Pancreas (tissue), 10 donors: Measurements from ENCODE around the gene SAPCD1. TPM values are rescaled to one million over a fixed set of nuclear protein-coding genes. Genes with fewer than 3 reads are reported as not detected.
"Not testable (repeated sequence)": the region's sequence is repeated elsewhere in the genome, so short reads cannot be mapped to it uniquely, and the experiment has no call there.

Source experiments
- ATAC-seq, 4 donors: fragments of 200-7000 bp; cut with Tn5 transposase; one replicate each; pipeline versions ENCODE4 v1.8.0 to v1.9.1; 2020; ENCODE audit warnings: mild to moderate bottlenecking in 4 of 4, moderate library complexity in 4 of 4
- DNase-seq, 6 donors: peaks; one replicate each; pipeline ENCODE4 v3.0.0-alpha.2; 2020
- FAIRE-seq: peaks from 2 replicates; lab custom pipeline; 2012; peaks lifted over from hg19 to GRCh38; lab: Jason Lieb, UNC
- H3K27ac ChIP-seq, 4 donors: fragments of 200-600 bp; sonication (generic); 1 replicate in 3 of 4; 2 replicates in 1 of 4; pipeline versions ENCODE4 v1.5.0 to v1.8.0; 2020
- H3K27me3 ChIP-seq, 4 donors: fragments of 200-600 bp; one replicate each; pipeline ENCODE4 v1.8.0; 2021
- H3K36me3 ChIP-seq, 3 donors: fragments of 200-600 bp; sonication (generic) in 1 of 3; one replicate each; pipeline versions ENCODE4 v1.5.0 to v1.8.0; 2020 to 2021
- H3K4me1 ChIP-seq, 3 donors: fragments of 200-600 bp; one replicate each; pipeline ENCODE4 v1.8.0; 2021
- H3K4me3 ChIP-seq, 4 donors: fragments of 200-600 bp; sonication (generic) in 2 of 4; one replicate each; pipeline versions ENCODE4 v1.5.0 to v1.8.0; 2020 to 2021
- H3K9me3 ChIP-seq, 4 donors: fragments of 200-600 bp; one replicate each; pipeline ENCODE4 v1.8.0; 2021
- CTCF ChIP-seq, 4 donors: fragments of 200-600 bp; sonication (generic) in 3 of 4; IDR thresholded peaks; one replicate each; pipeline versions ENCODE4 v1.5.0 to v1.8.0; 2021; ENCODE audit warnings: antibody characterized with exemption in 4 of 4
- WGBS, 2 donors: extraction: QIAGEN DNeasy Blood & Tissue Kit; methylation state at CpG; one replicate each; pipeline ENCODE4 v1.1.7; 2013; 5-methylcytosine and 5-hydroxymethylcytosine counted together
- intact Hi-C, 3 donors: fragments of 100-400 bp; cut with DNase I; formaldehyde crosslinking; loops; one replicate each; pipeline versions ENCODE4 v1.11.1 to v1.14.2; 2022
- polyA plus RNA-seq, 2 donors: library from polyadenylated mRNA; stranded (reverse); fragments of 200-250 nt; gene quantifications; one replicate each; pipeline ENCODE4 v1.2.3, GENCODE V29; 2013
- total RNA-seq, 6 donors: library from RNA; stranded (reverse); fragmentation: NEBNext Ultra II Directional in 4 of 6; extraction: Animal tissue kit (Norgen Biotek cat#: 25700) in 4 of 6; gene quantifications; one replicate each; pipeline versions ENCODE4 v1.2.1 to v1.2.4, GENCODE V29; 2021 to 2023
- donor health status: healthy with polysubstance abuse.
- donor health status: DM: no; HTN: no; CAD: no; lungs with moderate emphysema.
- donor health status: DM: no; HTN: no; CAD: no.
- donor health status: control.
- donor health status: control.
- donor health status: Bipolar disorder and iron deficiency.
- donor health status: DM: yes; HTN: yes; CAD: no.
- donor health status: DM: no; HTN: no; CAD: no.
- donor health status: DM: no; HTN: no; CAD: no.
- donor health status: DM: yes; HTN: yes; CAD: no.

SAPCD1 gene
- total and polyA plus RNA-seq, 8 donors, result 0.51 to 11.1 (median 0.69) TPM; not detected in 1

- FAIRE-seq, result no peak
- no peaks in the 10 kb centered on the region for H3K36me3 ChIP-seq
- peaks cover 0 to 12% (median 6%) of the 10 kb centered on the region in 3 donors for H3K4me1 ChIP-seq
- ATAC-seq, result peak in 1 of 4 donors; percentile 1
- peak overlapping the region; percentile 32 to 81 (median 62) for H3K4me3 ChIP-seq
- no peaks in the 10 kb centered on the region for H3K9me3 ChIP-seq
- no peak for TF ChIP-seq CTCF (IDR thresholded peaks at IDR 0.05)
- no peaks in the 10 kb centered on the region for H3K27me3 ChIP-seq
- WGBS, 2 donors, result 15% methylated on average over 7 of the region's 7 CpGs
- peak in 1 of 6 donors; percentile 23 for DNase-seq
- intact Hi-C loops, result no loop called here
- H3K27ac ChIP-seq, result peak overlapping the region; percentile 71 to 91 (median 80)
Observed at GRCh38 chr6:31805939-31806469, 43.5 kb downstream of the SAPCD1 start.

DNA sequence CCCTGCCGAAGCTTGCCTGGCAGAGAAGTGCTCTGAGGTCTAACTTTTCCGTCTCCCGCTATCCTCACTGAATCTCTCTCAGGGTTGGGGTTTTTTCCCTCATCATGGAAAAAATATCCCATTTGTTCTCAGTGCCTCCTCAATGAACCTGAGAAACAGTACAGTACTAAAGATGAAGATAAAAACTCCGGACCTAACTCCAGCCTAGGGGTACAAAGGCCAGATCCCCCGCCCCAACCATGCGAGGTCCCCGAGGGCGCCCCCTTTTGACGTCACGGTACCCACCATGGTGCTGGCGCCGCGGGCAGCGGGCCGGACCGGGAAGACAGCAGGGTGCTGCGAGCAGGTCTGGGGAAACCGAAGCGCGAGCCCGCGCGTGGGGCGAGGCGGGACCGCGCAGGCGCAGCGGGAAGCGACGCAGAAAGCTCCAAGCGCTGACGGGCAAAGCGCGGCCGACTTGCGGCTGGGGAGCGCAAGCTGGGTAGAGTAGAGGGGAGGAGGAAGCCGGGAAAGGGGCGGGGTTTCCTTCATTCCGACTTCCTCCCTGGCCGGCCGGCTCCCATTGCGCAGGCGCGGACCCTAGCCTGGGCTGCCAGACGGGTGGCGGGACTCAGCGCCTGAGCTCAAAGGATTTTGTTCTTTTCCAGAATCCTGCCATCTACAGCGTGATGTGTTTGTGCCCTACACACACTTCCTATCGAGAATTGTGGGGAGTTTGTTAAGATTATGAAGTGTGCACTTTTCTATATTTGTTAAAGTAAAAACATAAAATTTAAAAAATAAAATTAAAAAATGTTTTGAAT lies 44.2 kb downstream of the SAPCD1 start, which contains the start of gene LSM2:
TSS of gene LSM2 (minus strand) at position 497 of the 803 bp plus-strand sequence. CDS start at position 288, 209 bp downstream.
- Histone ChIP-seq H3K4me3 (peak within 1 kb of the TSS; percentile 32 to 81 (median 62)), H3K27me3 (no peaks in the 10 kb centered on the region), H3K9me3 (no peaks in the 10 kb centered on the region), H3K36me3 (no peaks in the 10 kb centered on the region), H3K4me1 (peaks cover 0 to 12% (median 6%) of the 10 kb centered on the region in 3 donors), H3K27ac (peak within 1 kb of the TSS; percentile 71 to 91 (median 80))
- no peak for TF ChIP-seq CTCF (IDR thresholded peaks at IDR 0.05)
- WGBS, 2 donors, result 0% methylated on average over 50 to 51 of the region's 51 CpGs
- FAIRE-seq, result peak; percentile 59
- intact Hi-C loops, result no loop called here
- peak; percentile 96 to 99 (median 98) for DNase-seq
- peak; percentile 95 to 99 (median 98) for ATAC-seq

GRCh38 chr6:31808599-31808998 lies 46.1 kb downstream of the SAPCD1 start:
- ATAC-seq, FAIRE-seq: not testable (repeated sequence)

DNA sequence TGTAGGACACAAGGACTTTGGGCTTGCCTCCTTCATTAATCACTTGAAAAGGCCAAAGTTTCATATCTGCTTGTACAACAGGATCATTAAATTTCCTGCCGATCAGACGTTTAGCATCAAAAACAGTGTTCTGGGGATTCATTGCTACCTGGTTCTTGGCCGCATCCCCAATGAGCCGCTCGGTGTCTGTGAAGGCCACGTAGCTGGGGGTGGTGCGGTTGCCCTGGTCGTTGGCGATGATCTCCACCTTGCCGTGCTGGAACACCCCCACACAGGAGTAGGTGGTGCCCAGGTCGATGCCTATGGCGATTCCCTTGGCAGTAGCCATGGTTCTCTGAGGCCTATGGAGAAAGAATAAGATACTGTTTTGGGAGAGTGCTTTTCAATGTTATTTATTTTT lies 49.2 kb downstream of the SAPCD1 start:
- no peak overlapping the region for H3K4me3 ChIP-seq
- peak in 1 of 6 donors; percentile 22 for DNase-seq
- no peaks in the 10 kb centered on the region for H3K9me3 ChIP-seq
- no peaks in the 10 kb centered on the region for H3K27me3 ChIP-seq
- ATAC-seq, result no peak
- intact Hi-C loops, result no loop called here
- no peaks in the 10 kb centered on the region for H3K36me3 ChIP-seq
- no peak overlapping the region for H3K27ac ChIP-seq
- peaks cover 6 to 11% (median 6%) of the 10 kb centered on the region in 3 donors for H3K4me1 ChIP-seq
- no peak for FAIRE-seq
- no peak for TF ChIP-seq CTCF (IDR thresholded peaks at IDR 0.05)
- WGBS, 2 donors, result 85 to 87% methylated on average over 12 of the region's 12 CpGs

More at GRCh38 chr6:31808599-31808998, 46.1 kb downstream of the SAPCD1 start:
- H3K9me3 ChIP-seq, DNase-seq, intact Hi-C loops, H3K27ac ChIP-seq, H3K4me3 ChIP-seq, H3K36me3 ChIP-seq, H3K27me3 ChIP-seq: not testable (repeated sequence)
- H3K4me1 ChIP-seq, result peaks cover under 1 to 13% (median 6%) of the 10 kb centered on the region in 3 donors
- WGBS, 2 donors, result 85 to 92% methylated on average over 10 of the region's 10 CpGs

GRCh38 chr6:31813465-31813849 lies 51.0 kb downstream of the SAPCD1 start:
- FAIRE-seq (no peak), DNase-seq (no peak), ATAC-seq (no peak)
- Histone ChIP-seq H3K27me3 (no peaks in the 10 kb centered on the region), H3K27ac (peak overlapping the region; percentile 33 to 100 (median 88)), H3K4me3 (no peak overlapping the region), H3K36me3 (no peaks in the 10 kb centered on the region), H3K4me1 (peaks cover 0 to 14% (median 6%) of the 10 kb centered on the region in 3 donors), H3K9me3 (no peaks in the 10 kb centered on the region)
- TF ChIP-seq CTCF (IDR thresholded peaks at IDR 0.05), result no peak
- WGBS, 2 donors, result 90 to 92% methylated on average over 7 of the region's 7 CpGs
- intact Hi-C loops, result no loop called here

Other genes starting within 250 kb of the SAPCD1 start
Only the 30 nearest of the 42 such genes appear.
- gene LST1, start 176.4 kb upstream of the SAPCD1 start, total RNA-seq, result 10 to 100 TPM in 2 of 6 donors, 1 to 10 TPM in 2, under 1 TPM in 2; 0.56 to 12.9 (median 2.6) TPM
- gene LST1, start 176.4 kb upstream of the SAPCD1 start, polyA plus RNA-seq, result 1 to 10 TPM; 6.0 to 6.2 TPM
- under 1 TPM in 1 of 6 donors, not detected in 5; 0.28 TPM for gene NCR3, start 169.7 kb upstream of the SAPCD1 start, total RNA-seq
- gene NCR3, start 169.7 kb upstream of the SAPCD1 start, polyA plus RNA-seq, result not detected
- 10 to 100 TPM in 2 of 6 donors, 1 to 10 TPM in 4; 1.1 to 18.6 (median 5.3) TPM for gene AIF1, start 147.4 kb upstream of the SAPCD1 start, total RNA-seq
- gene AIF1, start 147.4 kb upstream of the SAPCD1 start, polyA plus RNA-seq, result 10 to 100 TPM; 16.2 to 16.4 TPM
- 10 to 100 TPM; 45.3 to 97.6 (median 73.5) TPM for gene PRRC2A, start 141.9 kb upstream of the SAPCD1 start, total RNA-seq
- 100 to 1,000 TPM; 138 to 144 TPM for gene PRRC2A, start 141.9 kb upstream of the SAPCD1 start, polyA plus RNA-seq
- 100 to 1,000 TPM in 4 of 6 donors, 10 to 100 TPM in 2; 93.3 to 160 (median 113) TPM for gene BAG6, start 110.0 kb upstream of the SAPCD1 start, total RNA-seq
- gene BAG6, start 110.0 kb upstream of the SAPCD1 start, polyA plus RNA-seq, result 100 to 1,000 TPM; 283 to 292 TPM
- gene APOM, start 106.8 kb upstream of the SAPCD1 start, total RNA-seq, result 1 to 10 TPM in 3 of 6 donors, under 1 TPM in 3; 0.62 to 2.6 (median 0.98) TPM
- 1 to 10 TPM; 3.4 to 5.0 TPM for gene APOM, start 106.8 kb upstream of the SAPCD1 start, polyA plus RNA-seq
- 10 to 100 TPM in 1 of 6 donors, 1 to 10 TPM in 5; 6.9 to 12.0 (median 9.0) TPM for gene C6orf47, start 101.9 kb upstream of the SAPCD1 start, total RNA-seq
- 10 to 100 TPM; 10.8 to 11.2 TPM for gene C6orf47, start 101.9 kb upstream of the SAPCD1 start, polyA plus RNA-seq
- gene GPANK1, start 97.7 kb upstream of the SAPCD1 start, total RNA-seq, result 1 to 10 TPM; 5.5 to 9.5 (median 6.1) TPM
- gene GPANK1, start 97.7 kb upstream of the SAPCD1 start, polyA plus RNA-seq, result 10 to 100 TPM; 11.2 to 11.6 TPM
- gene CSNK2B, start 96.6 kb upstream of the SAPCD1 start, total RNA-seq, result 10 to 100 TPM; 48.1 to 65.9 (median 57.8) TPM
- 100 to 1,000 TPM in 1 of 2 donors, 10 to 100 TPM in 1; 86.8 to 116 TPM for gene CSNK2B, start 96.6 kb upstream of the SAPCD1 start, polyA plus RNA-seq
- gene LY6G5B, start 92.7 kb upstream of the SAPCD1 start, total RNA-seq, result 1 to 10 TPM; 3.0 to 8.2 (median 4.0) TPM
- 10 to 100 TPM in 1 of 2 donors, 1 to 10 TPM in 1; 9.2 to 11.4 TPM for gene LY6G5B, start 92.7 kb upstream of the SAPCD1 start, polyA plus RNA-seq
- 1 to 10 TPM; 1.6 to 2.9 (median 2.3) TPM for gene LY6G5C, start 81.6 kb upstream of the SAPCD1 start, total RNA-seq
- gene LY6G5C, start 81.6 kb upstream of the SAPCD1 start, polyA plus RNA-seq, result 1 to 10 TPM; 2.4 to 2.5 TPM
- gene ABHD16A, start 59.3 kb upstream of the SAPCD1 start, total RNA-seq, result 10 to 100 TPM; 14.9 to 34.2 (median 19.7) TPM
- gene ABHD16A, start 59.3 kb upstream of the SAPCD1 start, polyA plus RNA-seq, result 10 to 100 TPM; 31.9 to 61.5 TPM
- gene LY6G6F, start 55.8 kb upstream of the SAPCD1 start, total RNA-seq, result not detected
- not detected for gene LY6G6F, start 55.8 kb upstream of the SAPCD1 start, polyA plus RNA-seq
- gene LY6G6D, start 47.3 kb upstream of the SAPCD1 start, total RNA-seq, result not detected
- gene LY6G6D, start 47.3 kb upstream of the SAPCD1 start, polyA plus RNA-seq, result not detected
- not detected for gene LY6G6C, start 40.9 kb upstream of the SAPCD1 start, total RNA-seq
- not detected for gene LY6G6C, start 40.9 kb upstream of the SAPCD1 start, polyA plus RNA-seq
- gene MPIG6B, start 39.3 kb upstream of the SAPCD1 start, total RNA-seq, result under 1 TPM in 1 of 6 donors, not detected in 5; 0.06 TPM
- gene MPIG6B, start 39.3 kb upstream of the SAPCD1 start, polyA plus RNA-seq, result under 1 TPM in 1 of 2 donors, not detected in 1; 0.05 TPM
- 10 to 100 TPM in 4 of 6 donors, 1 to 10 TPM in 2; 6.5 to 32.8 (median 13.0) TPM for gene DDAH2, start 33.4 kb upstream of the SAPCD1 start, total RNA-seq
- gene DDAH2, start 33.4 kb upstream of the SAPCD1 start, polyA plus RNA-seq, result 10 to 100 TPM; 58.2 to 68.8 TPM
- gene CLIC1, start 26.1 kb upstream of the SAPCD1 start, total RNA-seq, result 100 to 1,000 TPM in 2 of 6 donors, 10 to 100 TPM in 4; 61.0 to 150 (median 80.8) TPM
- gene CLIC1, start 26.1 kb upstream of the SAPCD1 start, polyA plus RNA-seq, result 100 to 1,000 TPM in 1 of 2 donors, 10 to 100 TPM in 1; 91.8 to 154 TPM
- gene MSH5, start 22.7 kb upstream of the SAPCD1 start, total RNA-seq, result 1 to 10 TPM; 2.2 to 7.6 (median 5.3) TPM
- gene MSH5, start 22.7 kb upstream of the SAPCD1 start, polyA plus RNA-seq, result 10 to 100 TPM; 11.3 to 17.4 TPM
- 1 to 10 TPM; 2.9 to 5.0 (median 4.3) TPM for gene VWA7, start 14.7 kb downstream of the SAPCD1 start, total RNA-seq
- gene VWA7, start 14.7 kb downstream of the SAPCD1 start, polyA plus RNA-seq, result 10 to 100 TPM in 1 of 2 donors, 1 to 10 TPM in 1; 5.6 to 11.9 TPM
- gene VARS1, start 33.1 kb downstream of the SAPCD1 start, total RNA-seq, result 10 to 100 TPM; 22.0 to 48.1 (median 36.2) TPM
- gene VARS1, start 33.1 kb downstream of the SAPCD1 start, polyA plus RNA-seq, result 10 to 100 TPM; 35.3 to 67.3 TPM
- 10 to 100 TPM; 11.0 to 23.1 (median 19.0) TPM for gene LSM2, start 44.3 kb downstream of the SAPCD1 start, total RNA-seq
- 10 to 100 TPM; 25.1 to 27.3 TPM for gene LSM2, start 44.3 kb downstream of the SAPCD1 start, polyA plus RNA-seq
- 1 to 10 TPM in 2 of 6 donors, under 1 TPM in 4; 0.51 to 1.2 (median 0.68) TPM for gene HSPA1L, start 52.6 kb downstream of the SAPCD1 start, total RNA-seq
- 1 to 10 TPM in 1 of 2 donors, under 1 TPM in 1; 0.46 to 1.0 TPM for gene HSPA1L, start 52.6 kb downstream of the SAPCD1 start, polyA plus RNA-seq
- gene HSPA1A, start 52.9 kb downstream of the SAPCD1 start, total RNA-seq, result 100 to 1,000 TPM in 1 of 6 donors, 10 to 100 TPM in 5; 18.2 to 195 (median 29.6) TPM
- gene HSPA1A, start 52.9 kb downstream of the SAPCD1 start, polyA plus RNA-seq, result 10 to 100 TPM; 51.7 to 85.0 TPM
- gene HSPA1B, start 65.1 kb downstream of the SAPCD1 start, total RNA-seq, result 100 to 1,000 TPM in 2 of 6 donors, 10 to 100 TPM in 4; 24.6 to 248 (median 43.2) TPM
- gene HSPA1B, start 65.1 kb downstream of the SAPCD1 start, polyA plus RNA-seq, result 10 to 100 TPM; 18.4 to 60.4 TPM
- gene NEU1, start 100.2 kb downstream of the SAPCD1 start, total RNA-seq, result 10 to 100 TPM; 19.0 to 34.7 (median 22.2) TPM
- gene NEU1, start 100.2 kb downstream of the SAPCD1 start, polyA plus RNA-seq, result 10 to 100 TPM; 26.5 to 38.5 TPM
- gene SLC44A4, start 116.3 kb downstream of the SAPCD1 start, total RNA-seq, result 10 to 100 TPM in 5 of 6 donors, 1 to 10 TPM in 1; 4.6 to 57.3 (median 13.7) TPM
- gene SLC44A4, start 116.3 kb downstream of the SAPCD1 start, polyA plus RNA-seq, result 1 to 10 TPM; 6.5 to 9.0 TPM
- gene EHMT2, start 135.0 kb downstream of the SAPCD1 start, total RNA-seq, result 10 to 100 TPM; 13.4 to 29.1 (median 18.3) TPM
- 10 to 100 TPM; 42.3 to 55.8 TPM for gene EHMT2, start 135.0 kb downstream of the SAPCD1 start, polyA plus RNA-seq
- gene ZBTB12, start 139.4 kb downstream of the SAPCD1 start, total RNA-seq, result 1 to 10 TPM in 4 of 6 donors, under 1 TPM in 2; 0.60 to 4.5 (median 1.9) TPM
- 1 to 10 TPM; 2.1 to 2.2 TPM for gene ZBTB12, start 139.4 kb downstream of the SAPCD1 start, polyA plus RNA-seq
- 10 to 100 TPM in 1 of 6 donors, 1 to 10 TPM in 5; 1.1 to 14.0 (median 4.4) TPM for gene C2, start 165.1 kb downstream of the SAPCD1 start, total RNA-seq
- 1 to 10 TPM in 1 of 2 donors, under 1 TPM in 1; 0.63 to 1.8 TPM for gene C2, start 165.1 kb downstream of the SAPCD1 start, polyA plus RNA-seq